NOMO-1 treated with dmso at 0.1 percent for 144 hours (cell line): ENCODE results near the gene MYH16.
"Not testable (repeated sequence)": the region's sequence is repeated elsewhere in the genome, so short reads cannot be mapped to it uniquely, and the experiment has no call there.

Source experiments
- DNase-seq: peaks from one replicate; lab custom pipeline; 2025; ENCODE audit not compliant: unreplicated experiment; lab: John Stamatoyannopoulos, UW

MYH16 gene

DNA sequence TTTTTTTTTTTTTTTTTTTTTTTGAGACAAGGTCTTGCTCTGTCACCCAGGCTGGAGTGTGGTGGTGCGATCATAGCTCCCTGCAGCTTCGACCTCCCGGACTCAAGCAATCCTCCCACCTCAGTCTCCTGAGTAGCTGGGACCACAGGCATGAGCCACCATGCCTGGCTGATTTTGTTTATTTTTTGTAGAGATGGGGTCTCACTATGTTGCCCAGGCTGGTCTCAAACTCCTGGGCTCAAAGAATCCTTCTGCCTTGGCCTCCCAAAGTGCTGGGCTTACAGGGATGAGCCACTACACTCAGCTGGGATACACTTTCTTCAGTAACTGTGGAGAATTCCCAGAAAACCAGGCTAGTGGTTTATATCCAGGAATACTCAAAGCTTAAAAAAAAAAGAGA is 78.0 kb downstream of the MYH16 start:
- not testable (repeated sequence) for DNase-seq

- DNase-seq, result no peak
Observed at GRCh38 chr7:99352247-99352646, 79.6 kb downstream of the MYH16 start.

- no peak for DNase-seq
Observed at GRCh38 chr7:99355098-99355497, 82.5 kb downstream of the MYH16 start.

- DNase-seq, result no peak
Observed at GRCh38 chr7:99357701-99358490, 85.3 kb downstream of the MYH16 start.

DNA sequence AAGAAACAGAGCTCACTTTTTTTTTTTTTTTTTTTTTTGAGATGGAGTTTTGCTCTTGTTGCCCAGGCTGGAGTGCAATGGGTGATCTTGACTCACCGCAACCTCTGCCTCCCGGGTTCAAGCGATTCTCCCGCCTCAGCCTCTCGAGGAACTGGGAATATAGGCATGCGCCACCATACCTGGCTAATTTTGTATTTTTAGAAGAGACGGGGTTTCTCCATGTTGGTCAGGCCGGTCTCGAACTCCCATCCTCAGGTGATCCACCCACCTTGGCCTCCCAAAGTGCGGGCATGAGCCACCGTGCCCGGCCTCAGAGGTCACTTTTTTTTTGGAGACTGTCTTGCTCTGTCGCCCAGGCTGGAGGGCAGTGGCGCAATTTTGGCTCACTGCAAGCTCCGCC is 85.9 kb downstream of the MYH16 start:
- not testable (repeated sequence) for DNase-seq

DNA sequence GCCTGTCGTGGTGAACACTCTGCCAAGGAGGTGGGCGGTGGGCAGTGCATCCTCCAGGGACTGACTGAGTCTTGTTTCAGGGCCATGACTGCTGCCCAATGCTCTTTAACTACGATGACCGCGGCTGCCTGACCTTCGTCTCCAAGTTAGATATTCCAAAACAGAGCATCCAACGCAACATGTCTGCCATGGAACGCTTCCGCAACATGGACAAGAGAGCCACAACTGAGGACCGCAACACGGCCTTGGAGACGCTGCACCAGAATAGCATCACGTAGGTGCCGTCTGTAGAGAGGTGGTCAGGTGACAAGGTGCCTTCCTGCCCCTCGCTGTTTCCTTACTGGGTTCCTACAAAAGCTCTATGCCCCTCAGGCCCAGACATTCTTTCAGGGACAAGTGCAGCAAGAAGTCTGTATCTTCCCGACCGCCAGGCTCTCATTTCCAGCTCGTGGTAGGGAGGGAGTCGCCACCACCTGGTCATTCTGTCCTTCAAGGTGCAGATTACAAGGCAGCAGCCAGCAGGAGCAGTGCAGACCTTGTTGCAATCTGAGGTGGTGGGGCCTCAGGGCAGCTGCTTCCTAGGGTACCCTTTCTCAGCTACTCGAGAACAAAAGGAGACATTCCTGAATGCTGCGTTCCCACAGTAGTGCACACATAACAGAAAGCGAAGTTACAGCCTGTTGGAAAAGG is 87.0 kb downstream of the MYH16 start:
- no peak for DNase-seq
